CD4-positive, alpha-beta T cell treated with Interleukin-1 beta for 1 hour (primary cell): ENCODE data around the gene ARHGAP26.
"Not testable (repeated sequence)": the region's sequence is repeated elsewhere in the genome, so short reads cannot be mapped to it uniquely, and the experiment has no call there.

Experiments used
- DNase-seq, 2 donors: peaks; one replicate each; pipeline ENCODE4 v3.0.0-alpha.2; 2020 to 2022

ARHGAP26 gene

DNA sequence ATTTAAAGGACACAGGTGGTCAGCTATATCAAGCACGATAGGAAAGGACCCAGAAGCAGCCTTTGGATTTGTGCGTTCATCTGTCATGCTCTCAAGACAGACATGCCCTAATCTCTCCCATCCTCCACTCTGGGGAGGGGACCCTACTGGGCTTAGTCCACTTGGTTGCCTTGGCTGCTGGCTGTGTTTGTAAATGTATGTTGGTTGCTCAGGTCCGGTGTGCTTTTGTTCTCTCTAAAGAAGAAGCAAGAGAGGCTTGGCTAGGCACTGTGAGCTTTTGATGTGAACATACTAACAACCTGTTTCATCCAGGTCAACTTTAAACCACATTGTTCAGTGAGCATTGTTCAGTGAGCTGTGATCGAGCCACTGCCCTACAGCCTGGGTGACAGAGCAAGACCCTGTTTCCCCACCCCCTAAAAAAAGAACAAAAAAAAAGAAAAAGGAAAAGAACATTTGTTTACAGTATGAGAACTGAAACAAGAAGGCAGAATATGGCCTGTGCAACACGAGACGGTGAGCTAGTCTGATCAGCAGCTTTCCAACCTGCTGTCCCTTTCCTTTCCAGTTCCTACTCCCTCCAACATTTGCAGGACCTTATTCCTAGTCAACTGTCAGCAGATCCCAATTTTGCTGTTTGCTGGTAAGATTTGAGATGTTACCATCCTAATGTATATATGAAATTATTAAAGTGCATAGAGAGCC, 228.3 kb downstream of the ARHGAP26 start:
- no peak for DNase-seq

DNA sequence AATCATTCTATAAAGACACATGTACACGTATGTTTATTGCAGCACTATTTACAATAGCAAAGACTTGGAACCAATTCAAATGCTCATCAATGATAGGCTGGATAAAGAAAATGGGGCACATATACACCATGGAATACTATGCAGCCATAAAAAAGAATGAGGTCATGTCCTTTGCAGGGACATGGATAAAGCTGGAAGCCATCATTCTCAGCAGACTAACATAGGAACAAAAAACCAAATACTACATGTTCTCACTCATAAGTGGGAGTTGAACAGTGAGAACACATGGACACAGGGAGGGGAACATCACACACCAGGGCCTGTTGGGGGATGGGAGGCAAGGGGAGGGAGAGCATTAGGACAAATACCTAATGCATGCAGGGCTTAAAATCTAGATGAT, 230.4 kb downstream of the ARHGAP26 start:
- not testable (repeated sequence) for DNase-seq

DNA sequence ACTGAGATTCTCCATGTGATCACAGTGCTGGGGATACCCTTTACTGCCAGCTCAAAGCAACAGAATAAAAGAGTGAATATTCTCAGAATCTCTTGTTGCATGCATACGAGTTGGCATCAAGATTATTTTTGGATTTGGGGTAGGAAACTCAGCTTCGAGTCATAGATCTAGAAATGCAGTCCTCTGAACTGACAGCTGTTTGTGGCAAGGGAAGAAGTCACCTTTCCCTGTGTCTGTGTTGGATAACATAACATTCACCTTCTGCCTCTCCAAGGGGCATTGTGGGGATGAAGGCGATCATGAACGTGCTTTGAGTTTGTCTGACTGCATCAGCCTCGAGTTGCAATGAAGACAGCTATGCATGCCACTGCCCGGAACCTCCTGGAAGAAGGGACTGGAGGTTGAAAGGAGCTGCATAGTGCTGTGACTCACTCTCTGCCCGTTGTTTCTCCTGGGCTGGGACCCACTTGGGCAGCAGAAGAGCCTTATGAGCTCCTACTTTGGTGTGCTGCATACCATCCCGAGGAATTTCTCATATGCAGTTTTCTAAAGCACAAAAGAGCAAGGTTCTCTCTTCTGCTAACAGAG, 231.7 kb downstream of the ARHGAP26 start:
- DNase-seq = peak in 1 of 2 donors; percentile 47

DNA sequence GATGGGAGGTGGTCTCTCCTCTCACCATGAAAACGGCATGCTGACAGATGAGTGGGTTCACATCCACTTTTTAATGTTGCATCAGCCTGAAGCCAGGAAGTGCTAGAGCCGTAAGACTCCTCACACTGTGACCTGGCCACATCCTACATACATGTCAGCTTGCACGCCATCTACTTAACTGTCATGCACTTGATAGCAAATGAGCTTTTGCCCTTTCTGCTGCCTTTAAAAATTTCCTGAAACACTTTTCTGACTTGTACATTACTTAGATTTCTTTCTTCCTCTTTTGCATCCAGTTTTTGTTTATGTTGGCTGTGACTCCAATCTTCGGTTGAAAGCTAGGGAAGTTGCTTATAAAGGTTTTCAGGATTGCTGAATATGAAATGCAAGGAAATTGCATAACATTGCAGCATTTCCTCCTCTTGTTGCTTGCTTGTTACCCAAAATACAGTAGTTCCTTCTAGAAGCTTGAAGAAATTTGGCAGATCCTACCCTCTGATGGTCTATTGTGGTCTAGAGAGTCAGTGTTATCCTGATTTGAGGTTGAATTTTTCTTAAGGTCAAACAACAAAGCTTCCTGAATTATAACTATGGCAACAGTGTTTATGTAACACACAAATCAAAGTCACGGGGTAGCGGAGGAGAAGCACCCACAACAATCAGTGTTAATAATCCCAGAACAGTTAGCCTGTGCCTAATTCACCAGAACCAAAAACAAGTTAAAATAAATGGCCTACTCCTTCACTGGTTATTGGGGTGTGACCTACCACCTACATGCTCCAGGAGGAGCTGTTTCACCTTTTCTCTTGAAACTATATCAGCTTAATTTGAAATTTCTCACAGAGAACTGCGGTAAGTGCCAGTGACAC, 232.5 kb downstream of the ARHGAP26 start:
- peak; percentile 76 to 79 for DNase-seq

DNA sequence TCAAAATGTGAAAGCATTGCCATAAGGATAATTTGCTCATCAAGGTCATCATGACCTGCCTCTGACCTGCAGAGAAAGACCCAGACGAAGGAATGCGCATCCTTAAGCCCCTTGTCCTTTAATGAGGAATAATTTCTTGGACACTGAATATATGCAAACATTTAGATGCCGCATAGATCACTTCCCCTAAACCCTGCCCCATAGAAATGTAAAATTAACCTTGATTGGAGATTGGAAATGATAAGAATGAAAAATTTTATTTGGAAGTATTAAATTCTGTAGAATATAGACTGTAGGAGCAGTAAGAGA, 233.1 kb downstream of the ARHGAP26 start:
- no peak for DNase-seq

DNA sequence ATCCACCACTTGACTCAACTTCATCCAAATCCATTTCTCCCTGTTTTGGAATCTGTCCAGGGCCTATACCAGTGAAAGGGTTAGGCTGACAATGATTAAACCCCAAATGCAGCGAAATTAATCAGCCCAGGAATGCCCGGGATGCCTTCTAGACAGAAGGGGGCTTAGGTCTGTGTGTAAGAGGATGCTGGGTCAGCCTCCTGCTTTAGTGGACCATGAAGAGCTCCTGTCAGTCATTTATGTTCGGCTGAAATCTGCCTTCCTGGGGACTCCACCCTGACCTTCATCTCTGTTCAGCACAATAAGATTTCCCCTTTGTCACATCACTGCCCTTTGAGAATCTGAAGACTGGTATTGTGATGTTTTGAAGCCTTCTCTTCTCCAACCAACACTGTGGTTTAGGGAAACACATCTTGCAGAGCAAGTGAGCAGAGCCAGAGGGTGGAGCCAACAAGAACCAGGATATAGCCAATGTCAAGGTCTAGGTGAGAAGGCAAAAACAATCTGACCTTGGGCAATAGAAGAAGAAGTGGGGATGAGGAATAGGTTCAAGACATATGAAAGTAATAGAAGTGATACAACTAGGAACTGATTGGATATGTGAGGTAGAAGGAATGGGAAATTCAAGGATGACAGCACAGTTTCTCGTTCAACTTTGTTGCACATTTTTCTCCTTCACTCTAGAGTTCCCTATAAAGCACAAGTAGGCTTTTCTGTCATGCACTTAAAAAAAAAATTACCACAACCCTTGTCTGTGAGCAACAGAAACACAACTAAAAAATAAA, 234.4 kb downstream of the ARHGAP26 start:
- DNase-seq = no peak

DNA sequence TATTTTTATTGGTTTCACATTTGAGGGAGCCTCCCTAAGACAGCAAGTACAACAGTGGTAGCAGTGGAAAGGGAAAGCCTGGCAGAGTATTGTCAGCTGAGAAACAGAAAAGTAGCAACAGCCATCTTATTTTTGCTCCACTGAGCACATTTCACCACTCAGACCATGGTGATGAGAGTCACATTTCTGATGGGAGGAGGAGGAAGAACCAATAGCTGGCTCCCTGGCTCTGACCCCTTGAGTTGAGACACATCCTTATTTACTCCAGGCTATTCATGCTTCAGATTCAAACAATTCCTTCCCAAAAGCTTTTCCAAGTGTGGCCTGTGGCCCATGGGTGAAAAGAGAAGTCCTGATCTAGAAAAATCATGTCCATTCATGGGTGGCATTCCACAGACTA, 236.3 kb downstream of the ARHGAP26 start:
- DNase-seq = no peak

DNA sequence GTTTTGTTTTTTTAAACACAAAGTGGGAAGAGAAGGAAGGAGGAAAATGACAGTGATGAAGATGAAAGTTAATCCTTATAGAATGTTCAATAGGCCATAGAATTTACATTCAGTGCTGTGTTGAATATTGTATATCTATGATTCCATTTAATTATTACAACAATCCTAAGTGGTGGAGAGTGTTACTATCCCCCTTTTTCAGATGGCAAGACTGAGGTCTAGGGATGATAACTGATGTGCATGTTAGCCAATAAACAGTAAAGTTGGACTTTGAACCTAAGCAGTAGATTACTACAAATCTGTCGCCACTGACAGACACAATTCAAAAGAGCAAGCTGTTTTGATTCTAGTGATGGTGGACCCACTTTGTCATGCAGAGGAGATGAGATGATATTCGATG, 237.9 kb downstream of the ARHGAP26 start:
- DNase-seq = no peak

DNA sequence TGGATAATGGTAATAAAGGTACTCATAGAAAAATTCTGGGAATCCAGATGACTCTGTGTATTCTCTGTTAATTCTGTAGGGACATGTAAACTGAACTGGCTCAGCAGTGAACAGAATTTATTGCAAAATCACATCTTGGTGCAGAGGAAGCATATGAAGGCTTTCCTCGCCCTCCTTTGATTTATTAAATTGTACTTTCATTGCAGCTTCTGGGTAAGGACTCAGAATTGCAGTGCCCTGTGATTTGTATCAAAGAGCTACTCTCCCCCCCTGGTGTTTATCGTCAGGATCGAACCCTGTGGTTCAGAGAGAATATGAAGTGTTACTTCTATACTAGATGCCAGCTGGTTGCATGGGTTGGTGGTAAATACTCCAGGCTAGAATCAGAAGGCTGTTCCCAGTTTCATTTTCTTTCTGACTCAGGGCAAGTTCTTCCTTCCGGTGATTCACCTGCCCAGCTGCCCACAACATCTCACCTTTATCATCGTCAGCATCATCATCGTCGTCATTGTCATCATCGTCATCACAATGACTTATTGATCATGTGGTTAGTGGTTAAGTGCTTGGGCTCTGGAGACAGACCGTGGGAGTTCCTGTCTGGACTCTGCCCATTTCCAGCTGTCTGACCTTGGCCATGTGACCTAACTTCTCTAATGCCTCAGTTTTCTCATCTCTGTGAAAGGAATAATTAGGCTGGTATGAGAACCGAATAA, 238.8 kb downstream of the ARHGAP26 start:
- DNase-seq = peak; percentile 89 to 91

DNA sequence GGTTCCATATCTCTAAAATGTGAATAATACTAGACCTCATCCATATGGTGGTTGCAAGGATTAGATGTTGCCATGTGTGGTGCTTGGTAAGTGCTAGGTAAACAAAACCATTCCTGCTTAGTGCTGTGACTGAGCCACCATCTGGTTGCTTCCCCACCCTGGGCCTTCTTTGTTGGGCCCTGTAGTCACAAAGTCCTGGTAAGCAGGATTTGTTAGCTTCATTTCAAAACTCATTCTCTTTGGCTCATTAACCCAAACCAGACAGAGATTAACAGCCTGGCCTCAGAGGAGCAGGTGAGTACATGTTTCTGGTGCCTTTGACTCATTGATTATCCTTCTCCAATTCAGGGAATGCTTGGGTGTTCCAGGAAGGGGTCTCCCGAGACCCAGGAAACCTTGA, 240.2 kb downstream of the ARHGAP26 start:
- DNase-seq = no peak

DNA sequence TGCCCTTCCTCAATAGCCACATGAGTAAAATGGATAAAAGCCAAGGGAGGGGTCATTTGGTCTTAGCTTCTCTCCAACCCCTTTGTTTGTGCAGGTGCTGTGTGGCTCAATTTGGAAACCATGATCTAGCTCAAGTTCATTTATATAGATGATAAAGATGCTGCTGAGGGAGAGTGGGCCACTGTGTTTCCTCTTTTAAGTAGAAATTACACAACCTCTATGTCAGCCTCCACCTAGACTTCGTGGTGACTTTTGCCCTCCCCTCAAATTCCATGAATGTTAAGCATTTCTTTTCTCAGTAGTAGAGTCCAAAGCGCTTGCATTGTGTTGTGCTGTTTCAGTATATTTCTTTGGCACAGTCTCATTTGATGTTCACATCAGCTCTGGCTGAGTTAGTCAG, 241.4 kb downstream of the ARHGAP26 start:
- no peak for DNase-seq

DNA sequence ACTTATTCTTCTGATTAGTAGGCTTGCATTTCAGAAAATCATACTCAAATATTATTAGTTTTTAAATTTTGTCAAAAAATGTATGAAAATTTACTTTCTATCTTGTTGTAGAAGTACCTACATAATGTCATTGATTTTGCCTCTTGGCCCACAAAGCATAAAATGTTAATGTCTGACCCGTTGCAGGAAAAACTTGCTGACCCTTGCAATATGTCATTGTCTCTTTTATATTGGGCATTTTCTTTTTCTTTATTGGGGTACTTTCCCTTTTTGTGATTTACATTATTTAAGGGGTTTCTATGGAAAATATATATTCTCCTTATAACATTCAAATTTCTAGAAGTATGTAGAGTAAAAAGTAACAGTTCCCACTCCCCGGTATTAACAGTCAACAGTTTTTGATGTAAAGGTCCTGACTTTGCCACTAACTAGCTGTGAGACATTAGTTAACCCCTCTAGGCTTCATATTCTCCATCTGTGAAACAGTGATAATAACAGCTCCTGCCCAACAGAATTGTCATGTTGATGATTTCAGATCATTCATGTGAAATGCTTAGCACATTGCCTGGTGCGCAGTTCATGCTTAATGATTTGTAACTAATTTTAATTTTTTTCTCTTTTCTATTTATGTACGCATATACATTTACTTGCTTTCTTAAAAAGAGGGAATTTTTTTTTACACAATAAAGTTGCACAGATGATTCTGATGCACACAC, 243.2 kb downstream of the ARHGAP26 start:
- DNase-seq = no peak

DNA sequence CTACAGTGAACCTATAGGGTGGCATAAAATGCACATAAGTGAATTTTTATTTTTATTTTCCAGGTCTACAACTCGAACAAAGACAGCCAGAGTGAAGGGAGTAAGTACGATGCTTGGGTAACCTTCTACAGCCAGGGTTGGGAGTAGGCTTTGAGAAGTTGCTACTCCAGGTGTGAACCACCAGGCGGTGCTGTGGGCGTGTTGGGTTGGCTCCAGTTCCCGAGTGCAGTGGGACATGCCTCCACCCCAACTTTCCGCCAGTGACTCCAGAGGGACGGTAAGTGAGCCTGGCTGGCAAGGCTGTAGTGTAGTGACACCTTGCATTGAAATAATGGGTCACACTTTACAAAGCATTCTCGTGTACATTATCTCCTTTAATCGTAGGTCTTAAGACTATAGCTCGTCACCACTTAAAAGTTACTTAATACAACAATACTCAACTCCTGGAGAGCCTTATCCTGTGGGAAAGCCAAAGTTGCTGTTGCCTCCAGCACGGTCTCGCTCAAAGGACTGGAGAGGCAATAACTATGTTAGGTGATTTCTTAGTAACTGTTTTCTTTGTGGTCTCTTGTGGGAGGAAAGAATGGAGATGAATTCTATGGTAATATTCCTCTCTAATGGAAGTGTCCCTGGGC, 244.0 kb downstream of the ARHGAP26 start:
- peak in 1 of 2 donors; percentile 30 for DNase-seq

DNA sequence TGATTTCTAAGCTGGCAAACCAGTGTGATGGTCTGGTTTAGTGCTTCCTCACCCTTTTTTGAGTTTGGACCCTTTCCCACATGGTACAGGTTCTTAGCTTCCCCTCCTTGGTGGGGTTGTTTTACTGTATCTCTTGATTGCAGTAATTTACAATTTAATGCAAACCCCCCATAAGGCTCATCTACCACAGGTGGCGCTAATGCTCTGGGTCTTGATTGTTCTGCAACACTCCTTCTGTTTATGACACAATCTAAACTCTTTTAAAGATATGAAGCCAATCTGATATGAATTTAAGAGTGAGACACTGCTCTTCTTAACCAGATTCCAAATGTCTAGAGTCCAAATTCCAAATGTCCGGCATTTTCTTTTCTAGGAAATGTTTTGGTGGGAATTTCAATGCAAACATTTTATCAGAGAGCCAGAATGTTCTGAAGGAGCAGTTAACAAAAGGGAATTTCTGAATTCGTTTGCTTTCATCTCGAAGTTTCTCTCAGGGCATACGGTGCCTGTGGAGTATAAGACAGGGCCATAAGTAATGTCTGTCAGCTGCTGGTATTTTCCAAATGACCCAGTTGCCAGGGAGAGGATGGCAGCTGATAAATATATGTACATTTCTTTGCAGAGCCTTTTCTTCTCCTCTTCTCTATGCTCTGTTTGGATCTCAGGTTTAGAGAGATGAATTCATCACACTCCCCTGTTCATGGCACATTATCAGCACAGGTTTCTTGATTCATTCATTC, 246.8 kb downstream of the ARHGAP26 start:
- DNase-seq = peak; percentile 36 to 58

DNA sequence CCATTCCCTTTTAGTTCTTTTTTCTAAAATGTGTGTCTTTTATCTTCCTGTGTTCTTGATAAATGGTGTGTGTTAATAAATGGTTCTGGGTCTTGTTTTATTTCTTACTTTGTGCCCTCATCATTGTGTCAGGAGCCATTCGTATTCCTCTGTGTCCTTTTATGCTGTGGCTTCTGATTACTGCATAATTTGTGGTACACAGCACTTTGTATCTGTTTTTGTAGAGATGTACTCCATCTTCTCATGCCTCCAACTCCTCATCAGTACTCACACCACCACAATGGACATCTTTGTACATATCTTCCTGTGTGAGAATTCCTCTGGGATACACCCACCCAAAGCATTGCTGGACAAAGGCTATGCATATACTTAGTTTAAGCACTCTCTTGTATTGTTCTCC, 247.4 kb downstream of the ARHGAP26 start:
- DNase-seq = no peak

DNA sequence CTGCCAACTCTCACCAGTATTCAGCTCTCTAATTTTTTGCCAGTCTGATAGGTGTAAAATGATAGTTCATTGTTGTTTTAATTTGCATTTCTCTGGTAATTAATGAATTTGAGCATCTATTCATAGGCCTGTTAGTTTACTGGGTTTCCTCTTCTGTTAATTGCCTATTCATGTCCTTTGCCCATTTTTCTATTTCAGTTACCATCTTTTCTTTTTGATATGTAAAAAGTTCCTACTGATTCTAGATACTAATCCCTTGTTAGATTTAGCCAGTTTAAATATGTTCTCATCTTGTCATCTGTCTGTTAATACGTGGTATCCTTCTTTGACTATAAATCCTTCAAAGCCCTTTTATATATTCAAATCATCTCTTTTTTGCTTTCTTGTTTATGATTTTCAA, 247.8 kb downstream of the ARHGAP26 start:
- no peak for DNase-seq

DNA sequence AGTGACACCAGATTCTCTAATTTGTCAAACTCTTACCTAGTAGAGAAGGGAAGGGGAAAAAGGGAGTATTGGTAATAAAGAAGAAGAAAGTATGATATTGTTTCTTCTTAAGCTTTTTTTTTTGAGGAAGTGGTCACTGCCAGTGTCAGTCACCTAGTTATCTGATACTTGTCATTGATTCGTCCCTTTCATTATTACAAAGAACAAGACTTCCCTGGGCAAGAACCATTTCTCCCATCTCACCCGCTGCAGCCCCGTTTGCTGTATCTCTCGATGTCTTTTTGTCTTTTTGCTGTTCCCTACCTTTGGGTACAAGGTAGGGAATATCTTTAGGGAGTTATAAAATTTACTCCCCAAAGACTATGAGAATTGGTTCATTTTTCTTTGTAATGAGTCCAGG, 249.0 kb downstream of the ARHGAP26 start:
- no peak for DNase-seq

DNA sequence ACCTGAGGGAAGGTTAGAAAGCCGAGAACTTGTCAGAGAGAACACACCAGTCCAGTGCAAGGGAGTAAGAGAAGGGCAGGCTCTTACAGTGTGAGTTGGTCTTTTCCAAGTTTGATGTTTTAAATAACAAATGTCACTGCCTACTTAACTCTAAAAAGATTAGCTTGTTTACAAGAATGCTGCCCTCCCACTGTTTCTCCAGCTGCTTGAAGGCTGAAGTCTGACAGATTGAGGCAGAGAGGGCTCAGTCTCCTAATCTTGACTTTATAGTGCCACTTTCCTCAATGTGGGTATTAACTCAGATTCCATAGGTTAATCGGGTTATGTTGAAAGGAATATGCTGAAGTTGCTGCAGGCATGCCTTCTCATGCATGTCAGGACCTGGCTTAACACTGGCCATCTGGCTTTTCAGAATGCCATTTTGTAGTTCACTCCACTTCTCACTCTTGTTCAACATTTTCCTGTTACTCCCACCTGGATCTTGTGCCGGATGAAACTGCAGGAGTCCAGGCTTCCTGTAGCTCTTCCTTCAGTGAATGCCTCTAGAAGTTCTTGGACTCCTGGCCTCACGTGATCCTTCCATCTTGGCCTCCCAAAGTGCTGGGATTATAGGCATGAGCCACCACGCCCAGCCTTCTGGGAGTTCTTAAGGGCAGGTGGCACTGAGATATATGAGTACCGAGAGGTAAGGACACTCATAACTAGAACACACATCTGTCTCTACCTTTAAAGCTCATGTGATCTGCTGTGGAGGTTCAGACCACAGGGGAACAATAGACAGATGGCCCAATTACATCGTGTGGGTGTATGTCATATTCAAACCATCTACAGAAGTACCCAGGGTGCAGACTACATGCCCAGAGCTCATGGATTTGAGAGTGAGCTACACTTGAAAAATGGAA, 249.7 kb downstream of the ARHGAP26 start:
- no peak for DNase-seq

DNA sequence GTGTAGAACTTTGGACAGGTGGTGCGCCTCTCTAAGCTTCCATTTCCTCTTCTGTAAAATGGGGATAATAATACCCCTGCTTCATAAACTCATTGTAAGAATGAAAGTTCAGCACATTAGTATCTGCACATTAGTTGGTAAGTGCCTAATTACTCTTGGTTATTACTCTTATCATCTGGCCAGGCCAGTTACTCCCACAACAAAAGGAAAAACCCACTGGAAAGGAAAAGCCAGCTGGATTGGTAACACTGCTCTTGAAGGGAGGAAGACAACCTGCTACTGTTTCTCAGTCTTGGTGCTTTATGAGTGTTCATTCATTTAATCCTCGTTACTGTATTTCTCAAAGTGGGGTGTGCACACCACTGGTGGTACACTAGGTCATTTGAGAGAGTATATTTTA, 251.4 kb downstream of the ARHGAP26 start:
- DNase-seq = no peak
